ENCODE data around the gene SPINK7.
"Not testable (repeated sequence)": the region's sequence is repeated elsewhere in the genome, so short reads cannot be mapped to it uniquely, and the experiment has no call there.

The SPINK7 gene

GRCh38 chr5:148314187-148314586 is 2.0 kb downstream of the SPINK7 start:
- no peak overlapping the region for H2AFZ ChIP-seq (ENCODE audit: low read length)
- no peak overlapping the region for H2AK5ac ChIP-seq (ENCODE audit: low read depth, low read length)
- H3K4me2 ChIP-seq (ENCODE audit: insufficient read depth, low read length, poor library complexity, severe bottlenecking): no peak overlapping the region
- no peak overlapping the region for H4K8ac ChIP-seq (ENCODE audit: low read depth, low read length)
- no peak for DNase-seq (ENCODE audit: low spot score)
- H2BK15ac ChIP-seq (ENCODE audit: low read length): no peak overlapping the region
- H2BK5ac ChIP-seq (ENCODE audit: low read length): no peak overlapping the region
- H3K27ac ChIP-seq (replicated peaks; ENCODE audit: low read length): no peak overlapping the region
- H3K4ac ChIP-seq (ENCODE audit: low read length): no peak overlapping the region
- H3K9me3 ChIP-seq (replicated peaks in 1 of 2; ENCODE audit: control insufficient read depth in 2 of 2, insufficient read depth in 1 of 2, low read depth in 1 of 2, low read length in 2 of 2): no peaks in the 10 kb centered on the region
- no CpG with 5 or more reads among the region's 2 CpGs for WGBS, 2 donors (ENCODE audit: extremely low coverage in 2 of 2, insufficient read length in 2 of 2, insufficient replicate concordance in 1 of 2)
- H3K14ac ChIP-seq (ENCODE audit: low read length): no peak overlapping the region
- H3K4me1 ChIP-seq (ENCODE audit: control insufficient read depth in 2 of 2, insufficient read depth in 1 of 2, low read depth in 1 of 2, low read length in 2 of 2): no peaks in the 10 kb centered on the region
- H3K27me3 ChIP-seq (ENCODE audit: control insufficient read depth in 3 of 3, insufficient read depth in 3 of 3, low read depth in 1 of 3, low read length in 3 of 3): no peaks in the 10 kb centered on the region
- no peak overlapping the region for H3K4me3 ChIP-seq (ENCODE audit: low read length in 2 of 2)
- no peak overlapping the region for H2BK12ac ChIP-seq (ENCODE audit: low read length)
- H3K23ac ChIP-seq (ENCODE audit: low read depth, low read length, poor library complexity): no peak overlapping the region
- H4K91ac ChIP-seq (ENCODE audit: low read depth, low read length, poor library complexity): no peak overlapping the region
- no peak overlapping the region for H3K9ac ChIP-seq (ENCODE audit: low read depth, low read length, poor library complexity)
- no peaks in the 10 kb centered on the region for H3K36me3 ChIP-seq (replicated peaks in 1 of 2; ENCODE audit: control insufficient read depth in 2 of 2, insufficient read depth in 2 of 2, low read length in 2 of 2)
- no peak overlapping the region for H2BK120ac ChIP-seq (ENCODE audit: low read depth, low read length)
- no peaks in the 10 kb centered on the region for H3K79me1 ChIP-seq (ENCODE audit: low read depth, low read length)
- H3K18ac ChIP-seq (ENCODE audit: low read length): no peak overlapping the region

GRCh38 chr5:148314731-148315130 is 2.5 kb downstream of the SPINK7 start:
- Histone ChIP-seq H3K23ac (ENCODE audit: low read depth, low read length, poor library complexity) (no peak overlapping the region), H3K9me3 (replicated peaks in 1 of 2; ENCODE audit: control insufficient read depth in 2 of 2, insufficient read depth in 1 of 2, low read depth in 1 of 2, low read length in 2 of 2) (no peaks in the 10 kb centered on the region), H3K79me1 (ENCODE audit: low read depth, low read length) (no peaks in the 10 kb centered on the region), H3K4me1 (ENCODE audit: control insufficient read depth in 2 of 2, insufficient read depth in 1 of 2, low read depth in 1 of 2, low read length in 2 of 2) (no peaks in the 10 kb centered on the region), H3K27me3 (ENCODE audit: control insufficient read depth in 3 of 3, insufficient read depth in 3 of 3, low read depth in 1 of 3, low read length in 3 of 3) (no peaks in the 10 kb centered on the region), H4K8ac (ENCODE audit: low read depth, low read length) (no peak overlapping the region), H3K36me3 (replicated peaks in 1 of 2; ENCODE audit: control insufficient read depth in 2 of 2, insufficient read depth in 2 of 2, low read length in 2 of 2) (no peaks in the 10 kb centered on the region), H2BK12ac (ENCODE audit: low read length) (no peak overlapping the region), H3K9ac (ENCODE audit: low read depth, low read length, poor library complexity) (no peak overlapping the region), H2AFZ (ENCODE audit: low read length) (no peak overlapping the region), H3K14ac (ENCODE audit: low read length) (no peak overlapping the region), H2BK5ac (ENCODE audit: low read length) (no peak overlapping the region), H3K4me2 (ENCODE audit: insufficient read depth, low read length, poor library complexity, severe bottlenecking) (no peak overlapping the region), H2AK5ac (ENCODE audit: low read depth, low read length) (no peak overlapping the region), H3K4ac (ENCODE audit: low read length) (no peak overlapping the region), H3K27ac (replicated peaks; ENCODE audit: low read length) (no peak overlapping the region), H2BK15ac (ENCODE audit: low read length) (no peak overlapping the region), H2BK120ac (ENCODE audit: low read depth, low read length) (no peak overlapping the region), H4K91ac (ENCODE audit: low read depth, low read length, poor library complexity) (no peak overlapping the region), H3K18ac (ENCODE audit: low read length) (no peak overlapping the region), H3K4me3 (ENCODE audit: low read length in 2 of 2) (no peak overlapping the region)
- WGBS, 2 donors (ENCODE audit: extremely low coverage in 2 of 2, insufficient read length in 2 of 2, insufficient replicate concordance in 1 of 2): no CpG with 5 or more reads among the region's 4 CpGs
- DNase-seq (ENCODE audit: low spot score): no peak

GRCh38 chr5:148320011-148320963 is 8.1 kb downstream of the SPINK7 start:
- H3K27me3 ChIP-seq (ENCODE audit: control insufficient read depth in 3 of 3, insufficient read depth in 3 of 3, low read depth in 1 of 3, low read length in 3 of 3); H2AK5ac ChIP-seq (ENCODE audit: low read depth, low read length); H3K36me3 ChIP-seq (replicated peaks in 1 of 2; ENCODE audit: control insufficient read depth in 2 of 2, insufficient read depth in 2 of 2, low read length in 2 of 2); H3K27ac ChIP-seq (replicated peaks; ENCODE audit: low read length); H3K14ac ChIP-seq (ENCODE audit: low read length); H2BK15ac ChIP-seq (ENCODE audit: low read length); H4K8ac ChIP-seq (ENCODE audit: low read depth, low read length); H3K9ac ChIP-seq (ENCODE audit: low read depth, low read length, poor library complexity); H3K4ac ChIP-seq (ENCODE audit: low read length); H3K4me1 ChIP-seq (ENCODE audit: control insufficient read depth in 2 of 2, insufficient read depth in 1 of 2, low read depth in 1 of 2, low read length in 2 of 2); H4K91ac ChIP-seq (ENCODE audit: low read depth, low read length, poor library complexity); H2BK120ac ChIP-seq (ENCODE audit: low read depth, low read length); H3K9me3 ChIP-seq (replicated peaks in 1 of 2; ENCODE audit: control insufficient read depth in 2 of 2, insufficient read depth in 1 of 2, low read depth in 1 of 2, low read length in 2 of 2); H3K23ac ChIP-seq (ENCODE audit: low read depth, low read length, poor library complexity); H2BK5ac ChIP-seq (ENCODE audit: low read length); H3K79me1 ChIP-seq (ENCODE audit: low read depth, low read length); H2BK12ac ChIP-seq (ENCODE audit: low read length): not testable (repeated sequence)
- no CpG with 5 or more reads among the region's 42 CpGs for WGBS, 2 donors (ENCODE audit: extremely low coverage in 2 of 2, insufficient read length in 2 of 2, insufficient replicate concordance in 1 of 2)
- Histone ChIP-seq H3K4me3 (ENCODE audit: low read length in 2 of 2) (peak overlapping the region; percentile 22 to 77), H3K4me2 (ENCODE audit: insufficient read depth, low read length, poor library complexity, severe bottlenecking) (peak overlapping the region; percentile 25), H3K18ac (ENCODE audit: low read length) (peak overlapping the region; percentile 85), H2AFZ (ENCODE audit: low read length) (peak overlapping the region; percentile 56)
- DNase-seq (ENCODE audit: low spot score): peak; percentile 4

- Histone ChIP-seq H3K4me3 (ENCODE audit: low read length in 2 of 2) (no peak overlapping the region), H3K79me1 (ENCODE audit: low read depth, low read length) (no peaks in the 10 kb centered on the region), H2AFZ (ENCODE audit: low read length) (no peak overlapping the region), H3K4me1 (ENCODE audit: control insufficient read depth in 2 of 2, insufficient read depth in 1 of 2, low read depth in 1 of 2, low read length in 2 of 2) (peaks cover 0 to 9% of the 10 kb centered on the region in 2 donors), H2AK5ac (ENCODE audit: low read depth, low read length) (no peak overlapping the region), H3K18ac (ENCODE audit: low read length) (no peak overlapping the region), H3K14ac (ENCODE audit: low read length) (no peak overlapping the region), H3K36me3 (replicated peaks in 1 of 2; ENCODE audit: control insufficient read depth in 2 of 2, insufficient read depth in 2 of 2, low read length in 2 of 2) (no peaks in the 10 kb centered on the region), H3K27me3 (ENCODE audit: control insufficient read depth in 3 of 3, insufficient read depth in 3 of 3, low read depth in 1 of 3, low read length in 3 of 3) (no peaks in the 10 kb centered on the region), H2BK5ac (ENCODE audit: low read length) (no peak overlapping the region), H4K91ac (ENCODE audit: low read depth, low read length, poor library complexity) (no peak overlapping the region), H2BK12ac (ENCODE audit: low read length) (no peak overlapping the region), H3K9me3 (replicated peaks in 1 of 2; ENCODE audit: control insufficient read depth in 2 of 2, insufficient read depth in 1 of 2, low read depth in 1 of 2, low read length in 2 of 2) (no peaks in the 10 kb centered on the region), H3K4me2 (ENCODE audit: insufficient read depth, low read length, poor library complexity, severe bottlenecking) (no peak overlapping the region), H2BK120ac (ENCODE audit: low read depth, low read length) (no peak overlapping the region), H4K8ac (ENCODE audit: low read depth, low read length) (no peak overlapping the region), H3K23ac (ENCODE audit: low read depth, low read length, poor library complexity) (no peak overlapping the region), H2BK15ac (ENCODE audit: low read length) (no peak overlapping the region), H3K27ac (replicated peaks; ENCODE audit: low read length) (no peak overlapping the region), H3K9ac (ENCODE audit: low read depth, low read length, poor library complexity) (no peak overlapping the region), H3K4ac (ENCODE audit: low read length) (no peak overlapping the region)
- WGBS, 2 donors (ENCODE audit: extremely low coverage in 2 of 2, insufficient read length in 2 of 2, insufficient replicate concordance in 1 of 2): no CpG with 5 or more reads among the region's 4 CpGs
- no peak for DNase-seq (ENCODE audit: low spot score)
These were observed 21.1 kb downstream of the SPINK7 start for GRCh38 chr5:148333262-148333849.

Data from neuronal stem cell (in vitro differentiated cells).